Measurements from ENCODE around the gene DKK3. TPM values are rescaled to one million over a fixed set of nuclear protein-coding genes. Genes with fewer than 3 reads are reported as not detected.

DKK3 gene
- total RNA-seq, 1 experiment from 2014 or later: 156 TPM

GRCh38 chr11:11972730-11973341 lies 35.6 kb downstream of the DKK3 start:
- Mint-ChIP-seq H3K27me3 (ENCODE audit: insufficient read depth, unreplicated experiment) (no peaks in the 10 kb centered on the region), H3K9me3 (ENCODE audit: unreplicated experiment) (no peaks in the 10 kb centered on the region), H3K4me3 (ENCODE audit: unreplicated experiment) (no peak overlapping the region), H3K4me1 (ENCODE audit: low read depth, unreplicated experiment) (peaks cover 33% of the 10 kb centered on the region), H3K36me3 (ENCODE audit: insufficient read depth, unreplicated experiment) (peaks cover 19% of the 10 kb centered on the region), H3K27ac (ENCODE audit: unreplicated experiment) (no peak overlapping the region)
- H3K4me1 ChIP-seq: peaks cover 27% of the 10 kb centered on the region
- H3K27me3 ChIP-seq (replicated peaks; ENCODE audit: control insufficient read depth, insufficient read depth, low read length): no peaks in the 10 kb centered on the region
- H3K36me3 ChIP-seq (ENCODE audit: control insufficient read depth, insufficient read depth, low read length): peaks cover 8% of the 10 kb centered on the region; the same call in 1 of the 2 replicates
- no peak for DNase-seq
- no peak for TF ChIP-seq CTCF (IDR thresholded peaks at IDR 0.05; ENCODE audit: insufficient read depth in 1 of 2, low read depth in 1 of 2, low read length in 1 of 2, severe bottlenecking in 1 of 2, unreplicated experiment in 1 of 2)
- POLR2A ChIA-PET: no interaction called here
- CTCF ChIA-PET: no interaction called here
- H3K9me3 ChIP-seq: no peaks in the 10 kb centered on the region
- H3K4me3 ChIP-seq (ENCODE audit: low read depth, low read length): no peak overlapping the region
- intact Hi-C loops (cut with micrococcal nuclease; ENCODE audit: unreplicated experiment): no loop called here
- BruUV-seq (replicated peaks): no TSS peak

DNA sequence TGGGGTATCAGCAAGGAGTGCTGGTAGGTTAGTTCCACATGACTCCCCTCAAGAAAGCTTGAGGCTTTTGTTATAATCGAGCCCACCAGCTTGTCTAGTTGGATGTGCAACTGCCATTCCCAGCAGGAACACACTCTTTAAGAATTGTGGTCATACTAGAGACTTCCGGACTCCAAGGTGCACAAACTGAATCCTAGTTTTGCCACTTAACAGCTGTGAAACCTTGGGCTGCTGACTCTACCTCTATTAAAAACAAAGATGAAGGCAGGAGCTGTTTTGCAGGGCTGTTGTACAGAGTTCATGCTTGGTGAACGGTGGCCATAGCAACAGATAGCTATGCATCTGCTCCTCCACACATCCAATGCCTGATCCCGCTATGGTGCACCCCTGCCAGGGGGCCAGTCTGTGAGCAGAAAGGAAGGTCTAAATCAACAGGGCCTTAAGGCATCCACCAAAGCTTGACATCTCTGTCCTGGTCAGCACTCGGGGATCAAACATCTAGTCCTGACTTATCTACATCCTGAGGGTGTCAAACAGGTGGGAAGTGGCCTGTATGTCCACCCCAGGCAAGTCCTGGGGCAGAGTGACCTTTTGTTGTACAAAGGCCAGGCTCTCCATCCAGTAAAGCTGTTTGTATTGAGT lies 36.4 kb downstream of the DKK3 start:
- intact Hi-C loops (cut with micrococcal nuclease; ENCODE audit: unreplicated experiment): no loop called here
- Mint-ChIP-seq H3K4me3 (ENCODE audit: unreplicated experiment) (no peak overlapping the region), H3K36me3 (ENCODE audit: insufficient read depth, unreplicated experiment) (peaks cover 28% of the 10 kb centered on the region), H3K27ac (ENCODE audit: unreplicated experiment) (no peak overlapping the region), H3K9me3 (ENCODE audit: unreplicated experiment) (no peaks in the 10 kb centered on the region), H3K27me3 (ENCODE audit: insufficient read depth, unreplicated experiment) (no peaks in the 10 kb centered on the region), H3K4me1 (ENCODE audit: low read depth, unreplicated experiment) (peaks cover 26% of the 10 kb centered on the region)
- Histone ChIP-seq H3K4me1 (peaks cover 27% of the 10 kb centered on the region), H3K36me3 (ENCODE audit: control insufficient read depth, insufficient read depth, low read length) (peaks cover 8% of the 10 kb centered on the region), H3K9me3 (no peaks in the 10 kb centered on the region), H3K4me3 (ENCODE audit: low read depth, low read length) (no peak overlapping the region), H3K27me3 (replicated peaks; ENCODE audit: control insufficient read depth, insufficient read depth, low read length) (no peaks in the 10 kb centered on the region)
- ChIA-PET CTCF (interaction anchor here (1.1 kb wide), 1 partner anchor 72 kb away, joined by 6 read pairs; no protein-coding TSS in a partner anchor), POLR2A (no interaction called here)
- DNase-seq: no peak
- BruUV-seq (replicated peaks): no TSS peak
- TF ChIP-seq CTCF (IDR thresholded peaks at IDR 0.05; ENCODE audit: insufficient read depth in 1 of 2, low read depth in 1 of 2, low read length in 1 of 2, severe bottlenecking in 1 of 2, unreplicated experiment in 1 of 2): no peak

DNA sequence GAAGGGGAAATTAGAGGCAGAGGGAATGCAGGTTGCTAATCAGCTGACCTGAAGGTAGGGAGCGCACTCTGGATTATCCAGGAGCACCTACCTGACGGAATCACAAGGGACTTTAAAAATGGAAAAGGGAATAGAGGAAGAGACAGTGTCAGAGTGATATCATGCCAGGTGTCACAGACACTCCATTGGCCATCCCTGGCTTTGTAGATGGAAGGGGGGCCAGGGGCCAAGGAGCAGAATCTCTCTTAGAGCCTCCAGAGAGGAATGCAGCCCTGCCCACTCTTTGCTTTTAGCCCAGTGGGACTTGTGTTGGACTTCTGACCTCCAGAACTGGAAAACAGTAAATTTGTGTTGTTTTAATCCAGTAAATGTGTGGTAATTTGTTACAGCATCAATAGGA lies 37.9 kb downstream of the DKK3 start:
- H3K27me3 Mint-ChIP-seq (ENCODE audit: insufficient read depth, unreplicated experiment): no peaks in the 10 kb centered on the region
- H3K36me3 ChIP-seq (ENCODE audit: control insufficient read depth, insufficient read depth, low read length): peaks cover 8% of the 10 kb centered on the region
- intact Hi-C loops (cut with micrococcal nuclease; ENCODE audit: unreplicated experiment): loop anchor here (1.0 kb wide), 1 partner anchor 74 kb away; no protein-coding TSS in a partner anchor
- DNase-seq: no peak
- POLR2A ChIA-PET: no interaction called here
- CTCF ChIA-PET: no interaction called here
- H3K4me3 ChIP-seq (ENCODE audit: low read depth, low read length): no peak overlapping the region
- H3K36me3 Mint-ChIP-seq (ENCODE audit: insufficient read depth, unreplicated experiment): peaks cover 42% of the 10 kb centered on the region
- no peaks in the 10 kb centered on the region for H3K9me3 Mint-ChIP-seq (ENCODE audit: unreplicated experiment)
- no TSS peak for BruUV-seq (replicated peaks)
- TF ChIP-seq CTCF (IDR thresholded peaks at IDR 0.05; ENCODE audit: insufficient read depth in 1 of 2, low read depth in 1 of 2, low read length in 1 of 2, severe bottlenecking in 1 of 2, unreplicated experiment in 1 of 2): no peak
- peaks cover 21% of the 10 kb centered on the region for H3K4me1 ChIP-seq
- no peaks in the 10 kb centered on the region for H3K27me3 ChIP-seq (replicated peaks; ENCODE audit: control insufficient read depth, insufficient read depth, low read length)
- no peak overlapping the region for H3K4me3 Mint-ChIP-seq (ENCODE audit: unreplicated experiment)
- peaks cover 24% of the 10 kb centered on the region for H3K4me1 Mint-ChIP-seq (ENCODE audit: low read depth, unreplicated experiment)
- no peak overlapping the region for H3K27ac Mint-ChIP-seq (ENCODE audit: unreplicated experiment)
- H3K9me3 ChIP-seq: no peaks in the 10 kb centered on the region
